Liver (tissue), 9 donors: ENCODE results near the gene SMCO1. TPM values are rescaled to one million over a fixed set of nuclear protein-coding genes. Genes with fewer than 3 reads are reported as not detected.
"Not testable (repeated sequence)": the region's sequence is repeated elsewhere in the genome, so short reads cannot be mapped to it uniquely, and the experiment has no call there.

Experiments used
- DNase-seq: peaks from one replicate; pipeline ENCODE4 v3.0.0-alpha.2; 2017; ENCODE audit warnings: low spot score
- H3K27ac ChIP-seq, 2 donors: one replicate each; pipeline ENCODE4 v1.7.0; 2013; ENCODE audit warnings: inconsistent platforms in 2 of 2, low read length in 2 of 2, control low read depth in 1 of 2, low read depth in 1 of 2, mild to moderate bottlenecking in 1 of 2
- H3K27me3 ChIP-seq, 4 donors: one replicate each; pipeline versions ENCODE4 v1.6.1 to v1.7.0; 2013; ENCODE audit warnings: low read length in 3 of 4, inconsistent platforms in 1 of 4, mild to moderate bottlenecking in 1 of 4, moderate library complexity in 1 of 4; ENCODE audit not compliant: control insufficient read depth in 4 of 4, insufficient read depth in 4 of 4
- H3K36me3 ChIP-seq, 4 donors: one replicate each; pipeline versions ENCODE4 v1.6.1 to v1.7.0; 2013; ENCODE audit warnings: low read length in 3 of 4, mild to moderate bottlenecking in 3 of 4, low read depth in 1 of 4, moderate library complexity in 1 of 4; ENCODE audit not compliant: control insufficient read depth in 4 of 4, insufficient read depth in 3 of 4
- H3K4me1 ChIP-seq, 4 donors: one replicate each; pipeline versions ENCODE4 v1.6.1 to v1.7.0; 2013; ENCODE audit warnings: low read length in 3 of 4, mild to moderate bottlenecking in 3 of 4, moderate library complexity in 1 of 4; ENCODE audit not compliant: control insufficient read depth in 4 of 4, insufficient read depth in 4 of 4
- H3K4me3 ChIP-seq, 3 donors: one replicate each; pipeline versions ENCODE4 v1.6.1 to v1.7.0; 2013; ENCODE audit warnings: low read length in 3 of 3, control low read depth in 1 of 3, low read depth in 1 of 3, mild to moderate bottlenecking in 1 of 3
- H3K9ac ChIP-seq, 2 donors: one replicate each; pipeline ENCODE4 v1.7.0; 2013; ENCODE audit warnings: low read length in 2 of 2, mild to moderate bottlenecking in 2 of 2, moderate library complexity in 2 of 2, control low read depth in 1 of 2, low read depth in 1 of 2
- H3K9me3 ChIP-seq, 4 donors: one replicate each; pipeline versions ENCODE4 v1.6.1 to v1.7.0; 2013; ENCODE audit warnings: low read length in 3 of 4; ENCODE audit not compliant: control insufficient read depth in 4 of 4
- EGR1 ChIP-seq, 2 donors: IDR thresholded peaks; 2 replicates each; pipeline ENCODE4 v1.6.1; 2016 to 2018; ENCODE audit warnings: antibody characterized with exemption in 2 of 2, low read depth in 2 of 2
- FOXA1 ChIP-seq: IDR thresholded peaks from 2 replicates; pipeline ENCODE4 v1.6.1; 2016; ENCODE audit warnings: antibody characterized with exemption
- FOXA2 ChIP-seq: IDR thresholded peaks from 2 replicates; pipeline ENCODE4 v1.6.1; 2016; ENCODE audit warnings: antibody characterized with exemption
- GABPA ChIP-seq, 2 donors: IDR thresholded peaks in 1 of 2; conservative IDR thresholded peaks in 1 of 2; 2 replicates each; pipeline ENCODE4 v1.6.1; 2016; ENCODE audit warnings: antibody characterized with exemption in 2 of 2, mild to moderate bottlenecking in 1 of 2, moderate library complexity in 1 of 2
- HNF4A ChIP-seq, 2 donors: conservative IDR thresholded peaks; 2 replicates each; pipeline ENCODE4 v1.6.1; 2016; ENCODE audit warnings: antibody characterized with exemption in 2 of 2, mild to moderate bottlenecking in 2 of 2
- HNF4G ChIP-seq: IDR thresholded peaks from 2 replicates; pipeline ENCODE4 v1.6.1; 2016; ENCODE audit warnings: antibody characterized with exemption
- JUND ChIP-seq, 2 donors: IDR thresholded peaks; 2 replicates each; pipeline ENCODE4 v1.6.1; 2016; ENCODE audit warnings: antibody characterized with exemption in 2 of 2
- NR2F2 ChIP-seq: IDR thresholded peaks from 2 replicates; pipeline ENCODE4 v1.6.1; 2016; ENCODE audit warnings: antibody characterized with exemption
- RAD21 ChIP-seq, 2 donors: IDR thresholded peaks; 2 replicates each; pipeline ENCODE4 v1.6.1; 2016; ENCODE audit warnings: antibody characterized with exemption in 2 of 2, mild to moderate bottlenecking in 2 of 2
- RXRA ChIP-seq, 2 donors: IDR thresholded peaks; 2 replicates each; pipeline ENCODE4 v1.6.1; 2017 to 2018; ENCODE audit warnings: antibody characterized with exemption in 2 of 2, mild to moderate bottlenecking in 1 of 2
- SP1 ChIP-seq: IDR thresholded peaks from 2 replicates; pipeline ENCODE4 v1.6.1; 2018; ENCODE audit warnings: antibody characterized with exemption, mild to moderate bottlenecking
- TAF1 ChIP-seq: conservative IDR thresholded peaks from 2 replicates; pipeline ENCODE4 v1.6.1; 2016; ENCODE audit warnings: antibody characterized with exemption, mild to moderate bottlenecking
- YY1 ChIP-seq: IDR thresholded peaks from 2 replicates; pipeline ENCODE4 v1.6.1; 2016; ENCODE audit warnings: antibody characterized with exemption, mild to moderate bottlenecking
- WGBS: extraction: QIAGEN DNeasy Blood & Tissue Kit; methylation state at CpG from one replicate; pipeline ENCODE4 v1.1.7; 2013; 5-methylcytosine and 5-hydroxymethylcytosine counted together
- polyA plus RNA-seq, 2 donors: library from polyadenylated mRNA; stranded (reverse) in 1 of 2; unstranded in 1 of 2; fragments of 200-250 nt in 1 of 2; fragments of >200 nt in 1 of 2; fragmentation: Nextera tagmentation in 1 of 2; extraction: Ambion mirVana in 1 of 2; gene quantifications; one replicate each; pipeline versions ENCODE4 v1.2.1 to v1.2.3, GENCODE V29; 2013 to 2015
- total RNA-seq, 2 donors: library from RNA; depleted of rRNA; stranded (reverse); fragments of >200 nt; gene quantifications; one replicate each; pipeline ENCODE4 v1.2.3, GENCODE V29; 2014
- TF ChIP-seq, protein P1 (sequence below): IDR thresholded peaks from 2 replicates; pipeline ENCODE4 v1.6.1; 2016; ENCODE audit warnings: antibody characterized with exemption
- TF ChIP-seq, protein P2 (sequence below): IDR thresholded peaks from 2 replicates; pipeline ENCODE4 v1.6.1; 2016; ENCODE audit warnings: antibody characterized with exemption
- TF ChIP-seq, protein P3 (sequence below): IDR thresholded peaks from 2 replicates; pipeline ENCODE4 v1.6.1; 2016; ENCODE audit warnings: antibody characterized with exemption, mild to moderate bottlenecking
- donor health status: healthy.
- donor health status: healthy.
- donor health status: healthy.
- donor health status: healthy.
- donor health status: healthy.

SMCO1 gene
- total and polyA plus RNA-seq, 4 donors: 0.05 TPM; not detected in 3

DNA sequence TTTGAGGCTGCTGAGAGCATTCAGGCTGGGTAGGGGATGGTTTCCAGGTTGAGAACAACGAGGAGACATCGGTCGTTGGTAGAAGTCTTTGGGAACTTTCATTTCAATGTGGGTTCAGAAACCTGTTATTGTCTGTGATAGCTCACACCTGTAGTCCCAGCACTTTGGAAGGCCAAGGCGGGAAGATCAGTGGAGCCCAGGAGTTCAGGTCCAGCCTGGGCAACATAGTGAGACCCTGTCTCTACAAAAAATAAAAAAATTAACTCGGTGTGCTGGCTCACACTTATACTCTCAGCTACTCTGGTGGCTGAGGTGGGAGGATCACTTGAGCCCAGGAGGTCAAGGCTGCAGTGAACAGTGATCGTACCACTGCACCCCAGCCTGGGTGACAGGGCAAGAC, 10.6 kb downstream of the SMCO1 start:
- Histone ChIP-seq H3K9me3 (peaks cover 2 to 9% (median 7%) of the 10 kb centered on the region in 4 donors), H3K27me3 (no peaks in the 10 kb centered on the region), H3K9ac (no peak overlapping the region), H3K4me3 (no peak overlapping the region), H3K27ac (no peak overlapping the region), H3K36me3 (no peaks in the 10 kb centered on the region), H3K4me1 (peaks cover 2 to 16% (median 13%) of the 10 kb centered on the region in 4 donors)
- WGBS: 98% methylated on average over 6 of the region's 6 CpGs
- no peak for TF ChIP-seq FOXA2
- TF ChIP-seq, protein P1, sequence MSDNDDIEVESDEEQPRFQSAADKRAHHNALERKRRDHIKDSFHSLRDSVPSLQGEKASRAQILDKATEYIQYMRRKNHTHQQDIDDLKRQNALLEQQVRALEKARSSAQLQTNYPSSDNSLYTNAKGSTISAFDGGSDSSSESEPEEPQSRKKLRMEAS: no peak
- no peak for TF ChIP-seq HNF4A (conservative IDR thresholded peaks at IDR 0.05)
- no peak for TF ChIP-seq NR2F2
- no peak for TF ChIP-seq EGR1 (IDR thresholded peaks at IDR 0.05; ENCODE audit: low read depth in 2 of 2)
- no peak for TF ChIP-seq FOXA1
- TF ChIP-seq, protein P2, sequence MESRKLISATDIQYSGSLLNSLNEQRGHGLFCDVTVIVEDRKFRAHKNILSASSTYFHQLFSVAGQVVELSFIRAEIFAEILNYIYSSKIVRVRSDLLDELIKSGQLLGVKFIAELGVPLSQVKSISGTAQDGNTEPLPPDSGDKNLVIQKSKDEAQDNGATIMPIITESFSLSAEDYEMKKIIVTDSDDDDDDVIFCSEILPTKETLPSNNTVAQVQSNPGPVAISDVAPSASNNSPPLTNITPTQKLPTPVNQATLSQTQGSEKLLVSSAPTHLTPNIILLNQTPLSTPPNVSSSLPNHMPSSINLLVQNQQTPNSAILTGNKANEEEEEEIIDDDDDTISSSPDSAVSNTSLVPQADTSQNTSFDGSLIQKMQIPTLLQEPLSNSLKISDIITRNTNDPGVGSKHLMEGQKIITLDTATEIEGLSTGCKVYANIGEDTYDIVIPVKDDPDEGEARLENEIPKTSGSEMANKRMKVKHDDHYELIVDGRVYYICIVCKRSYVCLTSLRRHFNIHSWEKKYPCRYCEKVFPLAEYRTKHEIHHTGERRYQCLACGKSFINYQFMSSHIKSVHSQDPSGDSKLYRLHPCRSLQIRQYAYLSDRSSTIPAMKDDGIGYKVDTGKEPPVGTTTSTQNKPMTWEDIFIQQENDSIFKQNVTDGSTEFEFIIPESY: no peak
- no peak for DNase-seq

DNA sequence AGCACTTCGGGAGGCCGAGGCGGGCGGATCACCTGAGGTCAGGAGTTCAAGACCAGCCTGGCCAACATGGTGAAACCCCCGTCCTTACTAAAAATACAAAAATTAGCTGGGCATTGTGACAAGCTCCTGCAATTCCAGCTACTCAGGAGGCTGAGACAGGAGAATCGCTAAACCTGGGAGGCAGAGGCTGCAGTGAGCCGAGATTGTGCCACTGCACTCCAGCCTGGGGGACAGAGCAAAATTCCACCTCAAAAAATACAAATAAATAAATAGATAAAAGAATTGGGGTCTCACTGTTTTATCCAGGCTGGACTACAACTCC, 11.1 kb downstream of the SMCO1 start:
- H3K27me3 ChIP-seq, H3K36me3 ChIP-seq, H3K9ac ChIP-seq, H3K9me3 ChIP-seq, DNase-seq: not testable (repeated sequence)
- Histone ChIP-seq H3K4me3 (peak overlapping the region; percentile 26 to 83 (median 53)), H3K4me1 (peaks cover 4 to 19% (median 13%) of the 10 kb centered on the region in 4 donors), H3K27ac (peak overlapping the region; percentile 43 to 94)
- WGBS: 22% methylated on average over 7 of the region's 7 CpGs

DNA sequence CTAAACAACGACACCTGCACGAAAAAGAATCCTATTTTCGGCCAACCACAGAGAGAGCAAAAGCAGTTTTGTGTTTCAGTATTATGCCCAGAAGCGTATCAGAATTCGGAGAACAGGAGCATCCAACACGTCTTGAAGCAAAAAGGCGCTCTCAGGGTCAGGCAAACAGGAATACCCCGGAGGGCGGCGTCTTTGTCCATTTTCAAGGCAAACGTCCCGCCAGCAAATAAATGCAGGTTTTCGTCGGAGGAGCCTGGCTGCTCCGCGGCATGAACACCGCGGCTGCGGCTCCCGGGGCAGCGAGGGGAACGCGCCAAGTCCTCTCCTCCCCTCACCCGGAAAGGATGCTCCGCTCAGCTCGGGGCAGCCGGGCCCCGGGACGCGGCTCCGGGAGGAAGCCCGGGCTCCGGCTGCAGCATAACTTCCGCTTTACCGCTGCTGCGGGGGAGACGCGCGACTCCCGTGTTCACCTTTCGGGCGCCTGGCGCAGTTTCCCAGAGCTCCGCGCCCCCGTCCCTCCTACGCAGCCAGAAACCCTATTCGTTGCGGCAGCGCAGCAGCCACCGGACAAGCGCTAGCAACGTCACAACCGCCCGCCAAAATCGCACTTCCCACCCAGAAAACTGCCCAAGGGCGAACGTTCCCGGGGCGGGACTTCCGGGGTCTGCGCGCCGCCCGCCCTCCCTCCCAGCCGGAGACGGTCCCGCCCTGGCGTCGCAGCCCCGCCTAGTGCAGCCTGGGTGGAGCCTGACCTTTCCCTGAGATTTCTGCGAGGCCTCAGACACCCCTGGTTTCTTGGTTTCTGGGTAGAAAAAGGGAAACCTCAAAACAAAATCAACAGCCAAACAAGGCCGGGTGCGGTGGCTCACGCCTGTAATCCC, 11.7 kb downstream of the SMCO1 start, which contains the start of gene RNF168:
Gene RNF168 (minus strand): TSS at position 573 of the 881 bp plus-strand sequence. CDS start 595 bp downstream, outside the sequence.
- H3K4me3 ChIP-seq: peak within 1 kb of the TSS; percentile 78 to 91 (median 83)
- peak; percentile 92 for DNase-seq
- H3K9me3 ChIP-seq: peaks cover 2 to 9% (median 7%) of the 10 kb centered on the region in 4 donors
- H3K27me3 ChIP-seq: no peaks in the 10 kb centered on the region
- H3K27ac ChIP-seq: peak within 1 kb of the TSS; percentile 94
- H3K4me1 ChIP-seq: peaks cover 4 to 19% (median 13%) of the 10 kb centered on the region in 4 donors
- no peaks in the 10 kb centered on the region for H3K36me3 ChIP-seq
- TF ChIP-seq HNF4G (no peak), GABPA (IDR thresholded peaks at IDR 0.05 in 1 of 2, conservative IDR thresholded peaks at IDR 0.05 in 1 of 2) (peak; percentile 71 to 92), FOXA2 (no peak), RXRA (IDR thresholded peaks at IDR 0.05) (peak; percentile 44 to 66), SP1 (peak; percentile 79), JUND (IDR thresholded peaks at IDR 0.05) (peak in 1 of 2 donors; percentile 9), RAD21 (IDR thresholded peaks at IDR 0.05) (peak; percentile 27 to 38), YY1 (peak; percentile 73), NR2F2 (no peak), TAF1 (peak; percentile 83), EGR1 (IDR thresholded peaks at IDR 0.05; ENCODE audit: low read depth in 2 of 2) (peak; percentile 81 to 95), HNF4A (conservative IDR thresholded peaks at IDR 0.05) (peak in 1 of 2 donors; percentile 36), FOXA1 (no peak)
- TF ChIP-seq, protein P3, sequence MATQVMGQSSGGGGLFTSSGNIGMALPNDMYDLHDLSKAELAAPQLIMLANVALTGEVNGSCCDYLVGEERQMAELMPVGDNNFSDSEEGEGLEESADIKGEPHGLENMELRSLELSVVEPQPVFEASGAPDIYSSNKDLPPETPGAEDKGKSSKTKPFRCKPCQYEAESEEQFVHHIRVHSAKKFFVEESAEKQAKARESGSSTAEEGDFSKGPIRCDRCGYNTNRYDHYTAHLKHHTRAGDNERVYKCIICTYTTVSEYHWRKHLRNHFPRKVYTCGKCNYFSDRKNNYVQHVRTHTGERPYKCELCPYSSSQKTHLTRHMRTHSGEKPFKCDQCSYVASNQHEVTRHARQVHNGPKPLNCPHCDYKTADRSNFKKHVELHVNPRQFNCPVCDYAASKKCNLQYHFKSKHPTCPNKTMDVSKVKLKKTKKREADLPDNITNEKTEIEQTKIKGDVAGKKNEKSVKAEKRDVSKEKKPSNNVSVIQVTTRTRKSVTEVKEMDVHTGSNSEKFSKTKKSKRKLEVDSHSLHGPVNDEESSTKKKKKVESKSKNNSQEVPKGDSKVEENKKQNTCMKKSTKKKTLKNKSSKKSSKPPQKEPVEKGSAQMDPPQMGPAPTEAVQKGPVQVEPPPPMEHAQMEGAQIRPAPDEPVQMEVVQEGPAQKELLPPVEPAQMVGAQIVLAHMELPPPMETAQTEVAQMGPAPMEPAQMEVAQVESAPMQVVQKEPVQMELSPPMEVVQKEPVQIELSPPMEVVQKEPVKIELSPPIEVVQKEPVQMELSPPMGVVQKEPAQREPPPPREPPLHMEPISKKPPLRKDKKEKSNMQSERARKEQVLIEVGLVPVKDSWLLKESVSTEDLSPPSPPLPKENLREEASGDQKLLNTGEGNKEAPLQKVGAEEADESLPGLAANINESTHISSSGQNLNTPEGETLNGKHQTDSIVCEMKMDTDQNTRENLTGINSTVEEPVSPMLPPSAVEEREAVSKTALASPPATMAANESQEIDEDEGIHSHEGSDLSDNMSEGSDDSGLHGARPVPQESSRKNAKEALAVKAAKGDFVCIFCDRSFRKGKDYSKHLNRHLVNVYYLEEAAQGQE: peak; percentile 71
- TF ChIP-seq, protein P2: peak; percentile 72
- TF ChIP-seq, protein P1: peak; percentile 48
- WGBS: under 1% methylated on average over 75 of the region's 75 CpGs
- peak within 1 kb of the TSS; percentile 90 to 93 for H3K9ac ChIP-seq
